GM10266 (cell line): ENCODE results near the gene CHIC2.
"Not testable (repeated sequence)": the region's sequence is repeated elsewhere in the genome, so short reads cannot be mapped to it uniquely, and the experiment has no call there.

ENCODE experiments used
- DNase-seq: peaks from one replicate; pipeline ENCODE4 v3.0.0; 2012; ENCODE audit errors: extremely low spot score
- CTCF ChIP-seq: IDR thresholded peaks from 2 replicates; pipeline ENCODE4 v1.5.1; 2012; ENCODE audit warnings: mild to moderate bottlenecking, low read depth; ENCODE audit not compliant: control insufficient read depth, insufficient read depth; ENCODE audit errors: missing control alignments

The CHIC2 gene

GRCh38 chr4:54064317-54065111 is at the start of gene CHIC2:
CHIC2 (minus strand) TSS chr4:54064605; CDS start chr4:54064300, 305 bp downstream.
- TF ChIP-seq CTCF: peak; percentile 3
- DNase-seq: peak; percentile 96

GRCh38 chr4:54113206-54113605 is 48.8 kb upstream of the CHIC2 start:
- not testable (repeated sequence) for DNase-seq

- no peak for TF ChIP-seq CTCF
- no peak for DNase-seq
Observed at GRCh38 chr4:54110019-54110416, 45.6 kb upstream of the CHIC2 start.

GRCh38 chr4:54109241-54110018 is 45.0 kb upstream of the CHIC2 start:
- no peak for DNase-seq
- no peak for TF ChIP-seq CTCF

GRCh38 chr4:54107951-54108748 is 43.7 kb upstream of the CHIC2 start:
- TF ChIP-seq CTCF: no peak
- DNase-seq: no peak

GRCh38 chr4:54104907-54105306 is 40.5 kb upstream of the CHIC2 start:
- TF ChIP-seq CTCF: no peak
- no peak for DNase-seq

- no peak for DNase-seq
- TF ChIP-seq CTCF: no peak
Observed at GRCh38 chr4:54103190-54103574, 38.8 kb upstream of the CHIC2 start.
